Kidney tubule cell (primary cell): ENCODE measurements around the gene LAMB3.

Experiments used
- DNase-seq: peaks from one replicate; pipeline ENCODE4 v3.0.0-alpha.2; 2018; ENCODE audit warnings: low spot score

The LAMB3 gene

GRCh38 chr1:209617755-209618154, 34.5 kb downstream of the LAMB3 start:
- DNase-seq: no peak

GRCh38 chr1:209617047-209617673, 35.1 kb downstream of the LAMB3 start:
- no peak for DNase-seq

- DNase-seq: no peak
Observed at GRCh38 chr1:209616366-209617046, 35.7 kb downstream of the LAMB3 start.

GRCh38 chr1:209614906-209615305, 37.3 kb downstream of the LAMB3 start:
- no peak for DNase-seq

- DNase-seq: no peak
Observed at GRCh38 chr1:209614151-209614420, 38.1 kb downstream of the LAMB3 start.

- no peak for DNase-seq
Observed at GRCh38 chr1:209613400-209614150, 38.6 kb downstream of the LAMB3 start.

- DNase-seq: no peak
Observed at GRCh38 chr1:209612646-209613399, 39.4 kb downstream of the LAMB3 start.

- no peak for DNase-seq
Observed at GRCh38 chr1:209611771-209612570, 40.3 kb downstream of the LAMB3 start.

- DNase-seq: no peak
Observed at GRCh38 chr1:209610631-209610905, 41.7 kb downstream of the LAMB3 start.

GRCh38 chr1:209609791-209610630, 42.2 kb downstream of the LAMB3 start:
- peak; percentile 84 for DNase-seq

GRCh38 chr1:209609041-209609790, 43.0 kb downstream of the LAMB3 start:
- no peak for DNase-seq

GRCh38 chr1:209607795-209608178, 44.4 kb downstream of the LAMB3 start:
- DNase-seq: no peak

- DNase-seq: peak; percentile 95
Observed at GRCh38 chr1:209607102-209607794, 45.0 kb downstream of the LAMB3 start.

GRCh38 chr1:209603877-209604276, 48.3 kb downstream of the LAMB3 start:
- no peak for DNase-seq

GRCh38 chr1:209601809-209602657, 50.2 kb downstream of the LAMB3 start:
- peak; percentile 65 for DNase-seq

- DNase-seq: no peak
Observed at GRCh38 chr1:209600541-209600940, 51.7 kb downstream of the LAMB3 start.

- no peak for DNase-seq
Observed at GRCh38 chr1:209598227-209598626, 54.0 kb downstream of the LAMB3 start.

- DNase-seq: no peak
Observed at GRCh38 chr1:209597499-209597898, 54.7 kb downstream of the LAMB3 start.
